HEK293 (cell line): Measurements from ENCODE around the gene RASL12.

Experiments used
- CTCF ChIP-seq: fragments of 450-650 bp; formaldehyde crosslinking; IDR thresholded peaks from 2 replicates; pipeline ENCODE4 v1.5.1; 2016; ENCODE audit warnings: missing biosample characterization, missing genetic modification characterization
- MYNN ChIP-seq: fragments of 450-650 bp; formaldehyde crosslinking; IDR thresholded peaks from 2 replicates; pipeline ENCODE4 v1.5.1; 2016; ENCODE audit warnings: missing biosample characterization, missing genetic modification characterization, borderline replicate concordance
- PRDM1 ChIP-seq: fragments of 450-650 bp; formaldehyde crosslinking; IDR thresholded peaks from 2 replicates; pipeline ENCODE4; 2016; ENCODE audit warnings: missing biosample characterization, missing genetic modification characterization
- REST ChIP-seq: fragments of 450-650 bp; formaldehyde crosslinking; IDR thresholded peaks from 2 replicates; pipeline ENCODE4 v1.5.1; 2016; ENCODE audit warnings: missing biosample characterization, missing genetic modification characterization
- WT1 ChIP-seq: fragments of 450-650 bp; formaldehyde crosslinking; IDR thresholded peaks from 2 replicates; pipeline ENCODE4 v1.5.1; 2016; ENCODE audit warnings: missing biosample characterization, missing genetic modification characterization
- ZBTB11 ChIP-seq: fragments of 450-650 bp; formaldehyde crosslinking; conservative IDR thresholded peaks from 2 replicates; pipeline ENCODE4 v1.5.1; 2016; ENCODE audit warnings: low read depth, missing biosample characterization, missing genetic modification characterization
- ZNF138 ChIP-seq: fragments of 450-650 bp; formaldehyde crosslinking; IDR thresholded peaks from 2 replicates; pipeline ENCODE4 v1.5.1; 2016; ENCODE audit warnings: missing biosample characterization, missing genetic modification characterization, borderline replicate concordance
- ZNF175 ChIP-seq: fragments of 450-650 bp; formaldehyde crosslinking; IDR thresholded peaks from 2 replicates; pipeline ENCODE4 v1.5.1; 2016; ENCODE audit warnings: missing biosample characterization, missing genetic modification characterization
- ZNF24 ChIP-seq: fragments of 450-650 bp; formaldehyde crosslinking; IDR thresholded peaks from 2 replicates; pipeline ENCODE4 v1.5.1; 2016; ENCODE audit warnings: missing biosample characterization, missing genetic modification characterization
- ZNF324 ChIP-seq: fragments of 450-650 bp; formaldehyde crosslinking; IDR thresholded peaks from 2 replicates; pipeline ENCODE4 v1.5.1; 2016; ENCODE audit warnings: missing biosample characterization, missing genetic modification characterization
- ZNF449 ChIP-seq: fragments of 450-650 bp; formaldehyde crosslinking; IDR thresholded peaks from 2 replicates; pipeline ENCODE4 v1.5.1; 2017; ENCODE audit warnings: missing biosample characterization, mild to moderate bottlenecking, missing genetic modification characterization, moderate library complexity
- ZNF791 ChIP-seq: fragments of 450-650 bp; formaldehyde crosslinking; IDR thresholded peaks from 2 replicates; pipeline ENCODE4 v1.5.1; 2016; ENCODE audit warnings: missing biosample characterization, missing genetic modification characterization
- TF ChIP-seq, protein P1 (sequence below): fragments of 450-650 bp; formaldehyde crosslinking; optimal IDR thresholded peaks from 2 replicates; pipeline ENCODE3; 2016; ENCODE audit warnings: missing biosample characterization, mild to moderate bottlenecking, missing genetic modification characterization
- TF ChIP-seq, protein P2 (sequence below): fragments of 450-650 bp; formaldehyde crosslinking; IDR thresholded peaks from 2 replicates; pipeline ENCODE4 v1.5.1; 2016; ENCODE audit warnings: missing biosample characterization, missing genetic modification characterization, low read depth

GRCh38 chr15:65079580-65079979, 11.8 kb upstream of the RASL12 start:
- TF ChIP-seq ZNF24 (tag by site-specific recombination), result no peak
- TF ChIP-seq, protein P1, sequence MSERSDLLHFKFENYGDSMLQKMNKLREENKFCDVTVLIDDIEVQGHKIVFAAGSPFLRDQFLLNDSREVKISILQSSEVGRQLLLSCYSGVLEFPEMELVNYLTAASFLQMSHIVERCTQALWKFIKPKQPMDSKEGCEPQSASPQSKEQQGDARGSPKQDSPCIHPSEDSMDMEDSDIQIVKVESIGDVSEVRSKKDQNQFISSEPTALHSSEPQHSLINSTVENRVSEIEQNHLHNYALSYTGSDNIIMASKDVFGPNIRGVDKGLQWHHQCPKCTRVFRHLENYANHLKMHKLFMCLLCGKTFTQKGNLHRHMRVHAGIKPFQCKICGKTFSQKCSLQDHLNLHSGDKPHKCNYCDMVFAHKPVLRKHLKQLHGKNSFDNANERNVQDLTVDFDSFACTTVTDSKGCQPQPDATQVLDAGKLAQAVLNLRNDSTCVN (tag by site-specific recombination), result no peak
- no peak for TF ChIP-seq ZNF449 (tag by site-specific recombination)
- no peak for TF ChIP-seq PRDM1
- TF ChIP-seq WT1 (tag by site-specific recombination), result no peak
- TF ChIP-seq CTCF (tag by site-specific recombination), result no peak
- TF ChIP-seq REST (tag by site-specific recombination), result no peak
- TF ChIP-seq MYNN (tag by site-specific recombination), result no peak
- no peak for TF ChIP-seq ZNF175
- TF ChIP-seq ZNF324 (tag by site-specific recombination), result no peak
- no peak for TF ChIP-seq ZNF791
- TF ChIP-seq, protein P2, sequence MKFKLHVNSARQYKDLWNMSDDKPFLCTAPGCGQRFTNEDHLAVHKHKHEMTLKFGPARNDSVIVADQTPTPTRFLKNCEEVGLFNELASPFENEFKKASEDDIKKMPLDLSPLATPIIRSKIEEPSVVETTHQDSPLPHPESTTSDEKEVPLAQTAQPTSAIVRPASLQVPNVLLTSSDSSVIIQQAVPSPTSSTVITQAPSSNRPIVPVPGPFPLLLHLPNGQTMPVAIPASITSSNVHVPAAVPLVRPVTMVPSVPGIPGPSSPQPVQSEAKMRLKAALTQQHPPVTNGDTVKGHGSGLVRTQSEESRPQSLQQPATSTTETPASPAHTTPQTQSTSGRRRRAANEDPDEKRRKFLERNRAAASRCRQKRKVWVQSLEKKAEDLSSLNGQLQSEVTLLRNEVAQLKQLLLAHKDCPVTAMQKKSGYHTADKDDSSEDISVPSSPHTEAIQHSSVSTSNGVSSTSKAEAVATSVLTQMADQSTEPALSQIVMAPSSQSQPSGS (tag by site-specific recombination), result no peak
- TF ChIP-seq ZBTB11 (tag by site-specific recombination), result no peak
- no peak for TF ChIP-seq ZNF138 (tag by site-specific recombination)
